Choroid plexus epithelial cell (primary cell): ENCODE results near the gene HLA-B.

Experiments
- DNase-seq: peaks from one replicate; pipeline ENCODE4 v3.0.0-alpha.2; 2010; ENCODE audit warnings: low read depth
- H3K4me3 ChIP-seq: 2 replicates; pipeline ENCODE4 v1.5.1; 2011; ENCODE audit warnings: low read depth, mild to moderate bottlenecking, control low read depth, low read length, moderate library complexity
- CTCF ChIP-seq: conservative IDR thresholded peaks from 2 replicates; pipeline ENCODE4 v1.5.1; 2011; ENCODE audit warnings: low read depth, mild to moderate bottlenecking, control low read depth, inconsistent platforms, low read length, moderate library complexity

The HLA-B gene

DNA sequence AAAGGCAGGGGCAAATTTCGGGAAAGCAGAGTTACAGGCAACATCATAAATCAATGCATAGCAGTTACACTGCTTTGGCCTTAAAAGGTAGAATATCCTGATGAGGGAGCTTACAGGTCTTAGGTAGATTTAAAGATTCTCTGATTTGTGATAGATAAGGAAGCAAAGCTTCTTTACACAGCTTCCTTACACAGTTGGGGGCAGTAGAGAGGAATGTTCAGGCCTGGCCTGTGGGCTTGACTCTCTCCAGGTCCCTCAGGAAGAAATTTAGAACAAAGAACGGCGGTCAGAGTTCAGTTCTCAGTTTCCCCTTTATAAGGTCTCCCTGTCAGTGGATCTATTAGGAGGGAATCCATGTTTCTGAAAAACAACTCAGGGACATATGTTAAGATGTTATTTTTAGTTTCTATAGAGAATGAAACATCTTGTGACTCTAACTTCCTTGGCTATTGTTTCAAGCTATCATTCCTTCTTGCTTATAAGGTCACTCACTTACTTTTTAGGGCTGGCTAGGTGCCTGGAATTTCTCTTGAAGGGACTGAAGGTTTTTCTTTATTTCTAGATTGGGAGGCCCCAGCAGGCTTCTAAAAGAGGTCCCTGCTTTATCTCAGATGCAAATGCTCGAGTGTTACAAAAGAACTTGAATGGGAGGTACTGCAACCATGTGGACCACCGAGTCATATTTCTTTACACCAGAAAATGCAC is 11.8 kb downstream of the HLA-B start:
- peak; percentile 13 for TF ChIP-seq CTCF
- DNase-seq, result peak; percentile 18
- H3K4me3 ChIP-seq, result no peak overlapping the region

- no peak for TF ChIP-seq CTCF
- H3K4me3 ChIP-seq, result no peak overlapping the region
- no peak for DNase-seq
Measured at GRCh38 chr6:31340228-31340627, 16.8 kb downstream of the HLA-B start.

- TF ChIP-seq CTCF, result no peak
- DNase-seq, result no peak
- no peak overlapping the region for H3K4me3 ChIP-seq
Measured at GRCh38 chr6:31339210-31339609, 17.8 kb downstream of the HLA-B start.

- TF ChIP-seq CTCF, result no peak
- no peak overlapping the region for H3K4me3 ChIP-seq
- DNase-seq, result no peak
Measured at GRCh38 chr6:31336896-31337496, 20.0 kb downstream of the HLA-B start.

- no peak overlapping the region for H3K4me3 ChIP-seq
- DNase-seq, result no peak
- no peak for TF ChIP-seq CTCF
Measured at GRCh38 chr6:31332637-31333602, 24.1 kb downstream of the HLA-B start.

GRCh38 chr6:31328355-31328960 is 28.5 kb downstream of the HLA-B start:
- no peak for TF ChIP-seq CTCF
- DNase-seq, result no peak
- no peak overlapping the region for H3K4me3 ChIP-seq
